HTR-8/SVneo (cell line): Measurements from ENCODE around the gene STAT5A.
"Not testable (repeated sequence)": the region's sequence is repeated elsewhere in the genome, so short reads cannot be mapped to it uniquely, and the experiment has no call there.

ENCODE experiments used
- DNase-seq: peaks from one replicate; pipeline ENCODE4 v3.0.0; 2011; ENCODE audit warnings: low spot score, mixed read lengths; ENCODE audit not compliant: insufficient read length
- FAIRE-seq: peaks from 2 replicates; lab custom pipeline; 2011; peaks lifted over from hg19 to GRCh38; lab: Jason Lieb, UNC

STAT5A gene

GRCh38 chr17:42287977-42288802 is at the start of gene STAT5A:
TSS of gene STAT5A (plus strand) at chr17:42288498. CDS start at chr17:42289412, 914 bp downstream.
- peak; percentile 51 for DNase-seq
- FAIRE-seq = peak; percentile 80

- not testable (repeated sequence) for FAIRE-seq
These were observed 48.7 kb upstream of the STAT5A start for GRCh38 chr17:42239576-42239975.

GRCh38 chr17:42240201-42240600 is 48.1 kb upstream of the STAT5A start:
- no peak for DNase-seq
- FAIRE-seq = peak; percentile 63

More at GRCh38 chr17:42239576-42239975, 48.7 kb upstream of the STAT5A start:
- not testable (repeated sequence) for DNase-seq

GRCh38 chr17:42240863-42241262 is 47.4 kb upstream of the STAT5A start:
- DNase-seq, FAIRE-seq: not testable (repeated sequence)

GRCh38 chr17:42241871-42242270 is 46.4 kb upstream of the STAT5A start:
- DNase-seq = no peak
- no peak for FAIRE-seq

GRCh38 chr17:42243493-42243982 is 44.8 kb upstream of the STAT5A start:
- no peak for FAIRE-seq
- no peak for DNase-seq

- not testable (repeated sequence) for FAIRE-seq, DNase-seq
These were observed 44.2 kb upstream of the STAT5A start for GRCh38 chr17:42244116-42244515.

GRCh38 chr17:42245183-42245582 is 43.1 kb upstream of the STAT5A start:
- not testable (repeated sequence) for DNase-seq, FAIRE-seq

- no peak for FAIRE-seq
- no peak for DNase-seq
These were observed 41.8 kb upstream of the STAT5A start for GRCh38 chr17:42246515-42246914.

GRCh38 chr17:42247734-42248133 is 40.6 kb upstream of the STAT5A start:
- no peak for FAIRE-seq
- no peak for DNase-seq

- DNase-seq (no peak), FAIRE-seq (no peak)
These were observed 39.7 kb upstream of the STAT5A start for GRCh38 chr17:42248351-42249179.

GRCh38 chr17:42249681-42250446 is 38.4 kb upstream of the STAT5A start:
- no peak for FAIRE-seq

GRCh38 chr17:42251115-42251514 is 37.2 kb upstream of the STAT5A start:
- DNase-seq = no peak
- FAIRE-seq = no peak

More at GRCh38 chr17:42249681-42250446, 38.4 kb upstream of the STAT5A start:
- DNase-seq = no peak

- DNase-seq (peak; percentile 59), FAIRE-seq (no peak)
These were observed 35.4 kb upstream of the STAT5A start for GRCh38 chr17:42252597-42253550.

- FAIRE-seq (no peak), DNase-seq (no peak)
These were observed 34.7 kb upstream of the STAT5A start for GRCh38 chr17:42253578-42253977.

GRCh38 chr17:42255445-42255844 is 32.9 kb upstream of the STAT5A start:
- no peak for DNase-seq
- FAIRE-seq = no peak

GRCh38 chr17:42260318-42260717 is 28.0 kb upstream of the STAT5A start:
- DNase-seq (no peak), FAIRE-seq (no peak)

GRCh38 chr17:42264366-42264765 is 23.9 kb upstream of the STAT5A start:
- not testable (repeated sequence) for FAIRE-seq, DNase-seq

GRCh38 chr17:42266462-42266861 is 21.8 kb upstream of the STAT5A start:
- no peak for DNase-seq
- FAIRE-seq = no peak
